Neural progenitor cell (in vitro differentiated cells): ENCODE results near the gene OR2F2. TPM values are rescaled to one million over a fixed set of nuclear protein-coding genes. Genes with fewer than 3 reads are reported as not detected.

Experiments
- DNase-seq: peaks from one replicate; pipeline ENCODE4 v3.0.0-alpha.2; 2016; ENCODE audit warnings: low spot score
- H2AFZ ChIP-seq: fragments of 200-600 bp; sonication (generic); replicated peaks from 2 replicates; pipeline ENCODE4 v1.6.1; 2016; ENCODE audit warnings: antibody characterized with exemption
- H3F3A ChIP-seq: fragments of 200-600 bp; sonication (generic); 2 replicates; pipeline ENCODE4 v1.6.1; 2016; ENCODE audit warnings: antibody characterized with exemption, low read depth
- H3K27ac ChIP-seq: fragments of 200-600 bp; sonication (generic); 2 replicates; pipeline ENCODE4 v1.5.1; 2016; ENCODE audit warnings: mild to moderate bottlenecking
- H3K27me3 ChIP-seq: fragments of 200-600 bp; sonication (generic); 2 replicates; pipeline ENCODE4 v1.6.1; 2016; ENCODE audit warnings: mild to moderate bottlenecking, moderate library complexity
- H3K36me3 ChIP-seq: fragments of 200-600 bp; sonication (generic); 2 replicates; pipeline ENCODE4 v1.5.1; 2016
- H3K4me1 ChIP-seq: fragments of 200-600 bp; sonication (generic); 2 replicates; pipeline ENCODE4 v1.6.1; 2016; ENCODE audit warnings: mixed run types
- H3K4me2 ChIP-seq: fragments of 200-600 bp; sonication (generic); 2 replicates; pipeline ENCODE4 v1.6.1; 2016
- H3K4me3 ChIP-seq: fragments of 200-600 bp; sonication (generic); 2 replicates; pipeline ENCODE4 v1.5.1; 2016
- H3K79me2 ChIP-seq: fragments of 200-600 bp; sonication (generic); 2 replicates; pipeline ENCODE4 v1.6.1; 2016; ENCODE audit warnings: low read depth
- H3K9ac ChIP-seq: fragments of 200-600 bp; sonication (generic); 2 replicates; pipeline ENCODE4 v1.6.1; 2016
- H3K9me3 ChIP-seq: fragments of 200-600 bp; sonication (generic); 2 replicates; pipeline ENCODE4 v1.5.1; 2016; ENCODE audit warnings: low read depth
- H4K20me1 ChIP-seq: fragments of 200-600 bp; sonication (generic); 2 replicates; pipeline ENCODE4 v1.6.1; 2016; ENCODE audit warnings: low read depth
- H3K27ac Mint-ChIP-seq: 3 replicates; pipeline ENCODE4 v1.8.0; 2021; ENCODE audit warnings: mixed read lengths
- H3K27me3 Mint-ChIP-seq: 2 replicates; pipeline ENCODE4 v1.8.0; 2022; ENCODE audit warnings: low read depth, mild to moderate bottlenecking, inconsistent platforms, moderate library complexity, mixed read lengths; ENCODE audit not compliant: insufficient read depth
- H3K36me3 Mint-ChIP-seq: 3 replicates; pipeline ENCODE4 v1.8.0; 2021; ENCODE audit warnings: mixed read lengths
- H3K4me1 Mint-ChIP-seq: 3 replicates; pipeline ENCODE4 v1.8.0; 2021; ENCODE audit warnings: mixed read lengths
- H3K4me3 Mint-ChIP-seq: 3 replicates; pipeline ENCODE4 v1.8.0; 2021; ENCODE audit warnings: mild to moderate bottlenecking, moderate library complexity, mixed read lengths
- H3K9me3 Mint-ChIP-seq: 3 replicates; pipeline ENCODE4 v1.8.0; 2020; ENCODE audit warnings: mixed read lengths
- CTCF ChIP-seq: fragments of 200-600 bp; sonication (generic); IDR thresholded peaks from 2 replicates; pipeline ENCODE4 v1.5.1; 2017; ENCODE audit warnings: antibody characterized with exemption, mild to moderate bottlenecking
- EZH2 ChIP-seq: fragments of 200-600 bp; sonication (generic); IDR thresholded peaks from 2 replicates; pipeline ENCODE4 v1.6.1; 2017; ENCODE audit warnings: antibody characterized with exemption, mild to moderate bottlenecking, moderate library complexity
- EZH2phosphoT487 ChIP-seq: fragments of 200-600 bp; sonication (generic); IDR thresholded peaks from 2 replicates; pipeline ENCODE4 v1.6.1; 2017; ENCODE audit warnings: antibody characterized with exemption
- total RNA-seq: library from RNA; depleted of rRNA; stranded (reverse); fragments of >200 nt; gene quantifications from 2 replicates; pipeline ENCODE4 v1.2.3, GENCODE V29; 2015; ENCODE audit warnings: low replicate concordance

Gene OR2F2
- total RNA-seq, 1 donor from 2014 or later = not detected

- H3K9ac ChIP-seq = no peak overlapping the region
- H3K4me3 ChIP-seq = no peak overlapping the region
- Mint-ChIP-seq H3K27ac (no peak overlapping the region), H3K9me3 (no peaks in the 10 kb centered on the region), H3K4me3 (no peak overlapping the region), H3K36me3 (no peaks in the 10 kb centered on the region), H3K27me3 (peaks cover 4% of the 10 kb centered on the region), H3K4me1 (no peaks in the 10 kb centered on the region)
- H3K27ac ChIP-seq = no peak overlapping the region
- H3K79me2 ChIP-seq = no peaks in the 10 kb centered on the region
- H3K27me3 ChIP-seq = no peaks in the 10 kb centered on the region
- no peaks in the 10 kb centered on the region for H4K20me1 ChIP-seq
- no peaks in the 10 kb centered on the region for H3K4me1 ChIP-seq
- no peak for DNase-seq
- no peaks in the 10 kb centered on the region for H3K36me3 ChIP-seq
- H2AFZ ChIP-seq = no peak overlapping the region
- H3K9me3 ChIP-seq = no peaks in the 10 kb centered on the region
- H3F3A ChIP-seq = no peaks in the 10 kb centered on the region
- TF ChIP-seq EZH2 = no peak
- H3K4me2 ChIP-seq = no peak overlapping the region
These were observed 30.2 kb downstream of the OR2F2 start for GRCh38 chr7:143965280-143965679.

GRCh38 chr7:143967398-143967797, 32.4 kb downstream of the OR2F2 start:
- Histone ChIP-seq H3K79me2 (no peaks in the 10 kb centered on the region), H3K9ac (no peak overlapping the region), H3K27ac (no peak overlapping the region), H3K4me3 (no peak overlapping the region), H2AFZ (no peak overlapping the region), H3K9me3 (no peaks in the 10 kb centered on the region), H3K36me3 (no peaks in the 10 kb centered on the region), H3K4me1 (no peaks in the 10 kb centered on the region), H3F3A (no peaks in the 10 kb centered on the region), H3K4me2 (no peak overlapping the region), H4K20me1 (no peaks in the 10 kb centered on the region), H3K27me3 (no peaks in the 10 kb centered on the region)
- no peak overlapping the region for H3K27ac Mint-ChIP-seq
- no peak for TF ChIP-seq CTCF
- no peak for TF ChIP-seq EZH2phosphoT487
- TF ChIP-seq EZH2 = no peak
- no peak overlapping the region for H3K4me3 Mint-ChIP-seq
- peaks cover 5% of the 10 kb centered on the region for H3K27me3 Mint-ChIP-seq
- DNase-seq = no peak
- H3K9me3 Mint-ChIP-seq = no peaks in the 10 kb centered on the region
- H3K4me1 Mint-ChIP-seq = no peaks in the 10 kb centered on the region
- H3K36me3 Mint-ChIP-seq = no peaks in the 10 kb centered on the region

GRCh38 chr7:143973870-143974416, 38.9 kb downstream of the OR2F2 start:
- no peak overlapping the region for H3K9ac ChIP-seq
- H3K79me2 ChIP-seq = no peaks in the 10 kb centered on the region
- no peak overlapping the region for H3K4me3 ChIP-seq
- no peak overlapping the region for H3K4me2 ChIP-seq
- H3K4me1 Mint-ChIP-seq = no peaks in the 10 kb centered on the region
- H3K27ac Mint-ChIP-seq = no peak overlapping the region
- no peaks in the 10 kb centered on the region for H3K9me3 Mint-ChIP-seq
- no peaks in the 10 kb centered on the region for H3K9me3 ChIP-seq
- no peaks in the 10 kb centered on the region for H3K36me3 Mint-ChIP-seq
- no peaks in the 10 kb centered on the region for H4K20me1 ChIP-seq
- H2AFZ ChIP-seq = no peak overlapping the region
- H3K36me3 ChIP-seq = no peaks in the 10 kb centered on the region
- peak; percentile 15 for DNase-seq
- H3K27me3 ChIP-seq = no peaks in the 10 kb centered on the region
- no peaks in the 10 kb centered on the region for H3F3A ChIP-seq
- no peak overlapping the region for H3K27ac ChIP-seq
- H3K4me3 Mint-ChIP-seq = no peak overlapping the region
- peaks cover 7% of the 10 kb centered on the region for H3K4me1 ChIP-seq
- no peak for TF ChIP-seq EZH2
- TF ChIP-seq EZH2phosphoT487 = no peak
- TF ChIP-seq CTCF = no peak
- H3K27me3 Mint-ChIP-seq = peaks cover 3% of the 10 kb centered on the region

- Histone ChIP-seq H3K79me2 (no peaks in the 10 kb centered on the region), H2AFZ (no peak overlapping the region), H3K4me1 (peaks cover 7% of the 10 kb centered on the region), H3K9ac (no peak overlapping the region), H4K20me1 (no peaks in the 10 kb centered on the region), H3K9me3 (no peaks in the 10 kb centered on the region), H3F3A (no peaks in the 10 kb centered on the region), H3K4me3 (no peak overlapping the region), H3K4me2 (no peak overlapping the region), H3K36me3 (no peaks in the 10 kb centered on the region), H3K27ac (no peak overlapping the region), H3K27me3 (no peaks in the 10 kb centered on the region)
- DNase-seq = no peak
- Mint-ChIP-seq H3K9me3 (no peaks in the 10 kb centered on the region), H3K4me1 (no peaks in the 10 kb centered on the region), H3K4me3 (no peak overlapping the region), H3K27ac (no peak overlapping the region), H3K27me3 (peaks cover 3% of the 10 kb centered on the region), H3K36me3 (no peaks in the 10 kb centered on the region)
- TF ChIP-seq EZH2 (no peak), CTCF (no peak), EZH2phosphoT487 (no peak)
These were observed 39.4 kb downstream of the OR2F2 start for GRCh38 chr7:143974459-143974858.
